Mesothelial cell of epicardium (in vitro differentiated cells): ENCODE data around the gene SLC27A2. TPM values are rescaled to one million over a fixed set of nuclear protein-coding genes. Genes with fewer than 3 reads are reported as not detected.
A peak's percentile ranks its signal among the peaks of the same experiment; 100 is the strongest.

ENCODE experiments used
- DNase-seq, 2 experiments: peaks; one replicate each; pipeline ENCODE4 v3.0.0; 2021; ENCODE audit warnings: low spot score in 2 of 2; ENCODE audit not compliant: unreplicated experiment in 2 of 2
- H3K27ac Mint-ChIP-seq: 2 replicates; pipeline ENCODE4 v1.8.0; 2021; ENCODE audit warnings: mixed read lengths
- H3K27me3 Mint-ChIP-seq: 2 replicates; pipeline ENCODE4 v1.8.0; 2021; ENCODE audit warnings: low read depth, mixed read lengths
- H3K36me3 Mint-ChIP-seq: 2 replicates; pipeline ENCODE4 v1.8.0; 2021; ENCODE audit warnings: mixed read lengths
- H3K4me1 Mint-ChIP-seq: 2 replicates; pipeline ENCODE4 v1.8.0; 2021; ENCODE audit warnings: mixed read lengths
- H3K4me3 Mint-ChIP-seq: 2 replicates; pipeline ENCODE4 v1.8.0; 2021; ENCODE audit warnings: mild to moderate bottlenecking, moderate library complexity, mixed read lengths
- H3K9me3 Mint-ChIP-seq: 2 replicates; pipeline ENCODE4 v1.8.0; 2021; ENCODE audit warnings: mixed read lengths
- total RNA-seq: library from RNA; stranded (reverse); gene quantifications from 3 replicates; pipeline ENCODE4 v1.2.1, GENCODE V29; 2021
- TF ChIP-seq, protein P1 (sequence below): fragments of 200-600 bp; sonication (generic); IDR thresholded peaks from one replicate; pipeline ENCODE4 v1.5.0; 2021; ENCODE audit warnings: antibody characterized with exemption; ENCODE audit not compliant: unreplicated experiment

The SLC27A2 gene
- total RNA-seq, 1 donor from 2014 or later: 3.1 TPM

DNA sequence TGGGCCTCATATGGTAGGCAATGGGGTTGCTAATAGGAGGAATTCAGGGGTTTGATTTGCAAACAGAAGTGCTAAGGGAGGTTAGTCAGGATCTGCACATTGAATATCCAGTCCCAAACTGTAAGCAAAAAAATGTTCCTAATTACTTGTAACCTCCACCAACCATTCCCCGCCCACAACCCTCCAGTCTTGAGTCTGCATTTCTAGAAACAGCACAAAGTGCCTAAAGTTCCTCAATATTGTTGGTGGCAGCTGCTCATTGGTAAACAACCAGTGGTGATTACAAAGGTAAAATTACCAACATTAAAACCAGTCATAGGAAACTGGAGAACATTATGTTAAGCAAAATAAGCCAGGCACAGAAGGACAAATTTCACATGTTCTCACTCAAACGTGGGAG lies 64.6 kb downstream of the SLC27A2 start:
- Mint-ChIP-seq H3K27ac (no peak overlapping the region), H3K27me3 (peaks cover 3% of the 10 kb centered on the region), H3K4me1 (peaks cover 24% of the 10 kb centered on the region), H3K36me3 (no peaks in the 10 kb centered on the region), H3K9me3 (no peaks in the 10 kb centered on the region), H3K4me3 (no peak overlapping the region)
- no peak for DNase-seq
- TF ChIP-seq, protein P1, sequence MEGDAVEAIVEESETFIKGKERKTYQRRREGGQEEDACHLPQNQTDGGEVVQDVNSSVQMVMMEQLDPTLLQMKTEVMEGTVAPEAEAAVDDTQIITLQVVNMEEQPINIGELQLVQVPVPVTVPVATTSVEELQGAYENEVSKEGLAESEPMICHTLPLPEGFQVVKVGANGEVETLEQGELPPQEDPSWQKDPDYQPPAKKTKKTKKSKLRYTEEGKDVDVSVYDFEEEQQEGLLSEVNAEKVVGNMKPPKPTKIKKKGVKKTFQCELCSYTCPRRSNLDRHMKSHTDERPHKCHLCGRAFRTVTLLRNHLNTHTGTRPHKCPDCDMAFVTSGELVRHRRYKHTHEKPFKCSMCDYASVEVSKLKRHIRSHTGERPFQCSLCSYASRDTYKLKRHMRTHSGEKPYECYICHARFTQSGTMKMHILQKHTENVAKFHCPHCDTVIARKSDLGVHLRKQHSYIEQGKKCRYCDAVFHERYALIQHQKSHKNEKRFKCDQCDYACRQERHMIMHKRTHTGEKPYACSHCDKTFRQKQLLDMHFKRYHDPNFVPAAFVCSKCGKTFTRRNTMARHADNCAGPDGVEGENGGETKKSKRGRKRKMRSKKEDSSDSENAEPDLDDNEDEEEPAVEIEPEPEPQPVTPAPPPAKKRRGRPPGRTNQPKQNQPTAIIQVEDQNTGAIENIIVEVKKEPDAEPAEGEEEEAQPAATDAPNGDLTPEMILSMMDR: no peak

DNA sequence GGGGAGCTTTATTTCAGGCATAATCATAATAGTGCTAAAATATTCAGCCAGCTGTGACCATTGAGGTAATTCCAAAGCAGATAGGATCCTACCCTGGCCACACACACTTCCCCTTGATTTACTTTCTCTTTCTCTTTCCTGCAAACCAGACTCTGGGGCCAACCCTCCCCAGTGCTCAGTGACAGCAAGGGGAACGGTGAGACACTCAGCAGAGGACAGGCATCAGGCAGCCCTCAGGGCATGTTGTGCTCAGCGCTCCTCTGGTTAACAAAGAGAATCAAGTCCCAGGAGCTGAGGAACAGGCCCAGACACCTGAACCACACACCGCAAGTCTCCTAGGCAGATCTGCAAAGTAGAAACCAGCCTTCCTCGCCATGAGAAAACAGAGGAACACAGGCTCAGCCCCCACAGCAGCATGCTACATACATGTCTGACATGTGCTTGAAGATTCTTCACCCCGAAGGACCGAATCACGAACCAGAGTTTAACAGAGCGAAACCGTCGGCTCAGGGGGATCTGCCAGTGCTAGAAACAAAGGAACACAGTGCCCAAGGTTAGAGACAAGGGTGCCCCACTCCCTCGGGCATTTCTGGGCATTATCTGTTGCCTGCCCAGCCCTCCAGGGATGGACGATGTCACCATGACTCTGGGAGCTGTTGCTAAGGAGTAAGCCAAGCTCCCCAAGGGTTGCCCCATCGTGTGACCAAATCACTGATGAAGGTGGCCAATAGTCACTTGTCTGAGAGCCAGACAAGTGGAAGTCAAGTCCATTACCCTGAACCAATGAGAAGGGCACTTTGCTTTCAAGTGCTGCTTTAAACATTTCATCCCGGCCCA lies 66.0 kb downstream of the SLC27A2 start:
- Mint-ChIP-seq H3K27ac (peak overlapping the region; percentile 23), H3K9me3 (no peaks in the 10 kb centered on the region), H3K4me3 (no peak overlapping the region), H3K27me3 (peaks cover 4% of the 10 kb centered on the region), H3K4me1 (peaks cover 23% of the 10 kb centered on the region), H3K36me3 (no peaks in the 10 kb centered on the region)
- peak in 1 of 2 experiments; percentile 46 for DNase-seq
- TF ChIP-seq, protein P1: no peak

DNA sequence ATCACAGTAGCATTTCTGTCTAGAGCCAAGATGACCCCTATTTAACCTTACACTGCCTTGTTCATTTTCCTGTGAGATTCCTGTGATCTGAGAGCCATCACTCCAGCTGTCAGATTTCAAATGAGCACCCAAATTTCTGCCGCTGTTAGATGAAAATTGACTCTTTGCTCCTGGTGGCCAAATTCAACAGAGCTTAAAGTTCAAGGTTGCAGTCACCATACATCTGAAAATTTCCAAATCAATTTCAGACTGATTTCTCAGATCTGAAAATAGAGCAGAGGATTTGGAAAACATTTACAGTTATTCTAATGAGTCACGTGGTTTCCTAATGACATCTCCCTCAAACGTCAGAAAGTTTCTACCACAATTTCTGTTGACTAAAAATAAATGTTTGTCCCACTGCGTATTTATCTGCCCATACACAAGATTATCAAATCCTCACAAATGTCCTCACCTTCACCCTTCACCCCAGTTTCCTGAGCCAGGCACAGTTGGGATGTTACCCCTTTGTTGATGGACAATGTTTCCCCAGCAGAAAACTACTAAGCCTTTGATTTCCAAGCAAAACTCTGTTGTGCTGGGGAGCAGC lies 67.1 kb downstream of the SLC27A2 start:
- TF ChIP-seq, protein P1: no peak
- H3K4me1 Mint-ChIP-seq: peaks cover 23% of the 10 kb centered on the region

DNA sequence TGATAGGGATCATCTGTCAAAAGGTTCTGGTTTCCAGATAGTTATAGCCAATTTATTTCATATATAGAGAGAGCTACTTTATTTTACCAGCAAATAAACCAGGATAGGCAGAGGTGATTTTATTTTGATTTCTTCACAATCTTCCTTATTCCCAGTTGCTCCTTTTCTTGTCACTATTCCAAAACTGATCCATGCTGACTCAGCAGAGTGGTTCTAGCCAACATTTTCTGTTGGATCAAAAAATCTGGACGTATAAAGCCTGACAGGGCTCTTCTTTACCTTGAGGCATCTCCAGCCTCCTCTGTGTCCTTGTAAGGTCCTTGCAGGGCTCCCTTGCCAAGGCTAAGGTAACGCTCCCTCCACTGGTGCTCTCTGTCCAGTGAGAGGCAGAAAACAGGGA lies 67.7 kb downstream of the SLC27A2 start:
- Mint-ChIP-seq H3K27ac (no peak overlapping the region), H3K36me3 (no peaks in the 10 kb centered on the region), H3K4me1 (peaks cover 23% of the 10 kb centered on the region), H3K4me3 (no peak overlapping the region), H3K27me3 (peaks cover 11% of the 10 kb centered on the region), H3K9me3 (no peaks in the 10 kb centered on the region)
- no peak for DNase-seq
- TF ChIP-seq, protein P1: no peak

More for the DNA sequence above, 67.1 kb downstream of the SLC27A2 start:
- Mint-ChIP-seq H3K27ac (no peak overlapping the region), H3K27me3 (peaks cover 7% of the 10 kb centered on the region), H3K36me3 (no peaks in the 10 kb centered on the region), H3K4me3 (no peak overlapping the region), H3K9me3 (no peaks in the 10 kb centered on the region)
- no peak for DNase-seq

DNA sequence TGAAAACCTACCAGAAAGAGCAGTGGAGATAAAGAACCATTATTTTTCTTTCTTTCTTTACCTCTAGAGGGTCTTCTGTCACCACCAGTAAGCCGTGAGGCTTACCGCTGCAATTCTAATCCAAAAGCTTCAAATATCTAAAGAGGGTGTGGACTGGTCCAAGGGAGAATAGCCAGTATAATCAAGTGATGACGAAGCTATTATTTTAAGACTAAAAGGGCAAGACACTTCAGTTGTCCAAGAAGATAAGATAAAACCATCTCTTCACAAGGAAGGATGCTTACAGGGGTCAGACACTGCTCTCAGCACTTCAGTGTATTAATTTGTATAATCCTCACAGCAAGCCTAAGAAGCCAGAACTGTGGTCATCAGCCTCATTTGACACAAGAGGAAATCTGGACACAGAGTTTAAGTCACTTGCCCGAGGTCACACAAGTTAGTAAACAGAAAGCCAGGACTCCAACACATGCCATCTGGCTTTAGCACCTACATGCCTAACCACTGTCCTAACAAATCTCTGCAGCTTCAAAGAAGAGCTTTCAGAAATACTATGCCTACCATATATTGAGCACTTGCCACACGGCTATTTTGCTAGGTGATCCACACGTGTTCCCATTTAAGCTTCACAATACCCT lies 68.9 kb downstream of the SLC27A2 start:
- H3K36me3 Mint-ChIP-seq: no peaks in the 10 kb centered on the region
- H3K4me1 Mint-ChIP-seq: peaks cover 23% of the 10 kb centered on the region
- no peaks in the 10 kb centered on the region for H3K9me3 Mint-ChIP-seq
- H3K27ac Mint-ChIP-seq: no peak overlapping the region
- no peak overlapping the region for H3K4me3 Mint-ChIP-seq
- no peak for DNase-seq
- TF ChIP-seq, protein P1: no peak
- peaks cover 13% of the 10 kb centered on the region for H3K27me3 Mint-ChIP-seq
